ENCODE measurements around the gene SLX1A. TPM values are rescaled to one million over a fixed set of nuclear protein-coding genes. Genes with fewer than 3 reads are reported as not detected.

SLX1A gene
- total RNA-seq, 4 donors from 2014 or later = 56.1 to 283 (median 260) TPM

- peak; percentile 11 to 16 for TF ChIP-seq POLR2A (IDR thresholded peaks at IDR 0.05)
- TF ChIP-seq CTCF (IDR thresholded peaks at IDR 0.05) = no peak
- no peaks in the 10 kb centered on the region for H3K36me3 ChIP-seq
- peak overlapping the region; percentile 65 to 97 (median 67) for H3K4me3 ChIP-seq
- H3K4me1 ChIP-seq = peaks cover 0 to 34% (median 19%) of the 10 kb centered on the region in 4 donors
- DNase-seq = peak; percentile 57 to 94 (median 90)
- peak overlapping the region; percentile 80 to 97 (median 86) for H3K27ac ChIP-seq
- no peaks in the 10 kb centered on the region for H3K27me3 ChIP-seq
- no peaks in the 10 kb centered on the region for H3K9me3 ChIP-seq
Observed at GRCh38 chr16:30184096-30184890, 9.4 kb upstream of the SLX1A start.

- H3K4me1 ChIP-seq = peaks cover 0 to 34% (median 19%) of the 10 kb centered on the region in 4 donors
- peak overlapping the region; percentile 80 to 97 (median 86) for H3K27ac ChIP-seq
- peak overlapping the region; percentile 65 to 97 (median 67) for H3K4me3 ChIP-seq
- no peaks in the 10 kb centered on the region for H3K9me3 ChIP-seq
- DNase-seq = peak in 2 of 3 donors; percentile 48 to 63
- TF ChIP-seq CTCF (IDR thresholded peaks at IDR 0.05) = no peak
- no peak for TF ChIP-seq POLR2A (IDR thresholded peaks at IDR 0.05)
- no peaks in the 10 kb centered on the region for H3K27me3 ChIP-seq
- H3K36me3 ChIP-seq = no peaks in the 10 kb centered on the region
Observed at GRCh38 chr16:30184891-30185682, 8.6 kb upstream of the SLX1A start.

- no peak for TF ChIP-seq POLR2A (IDR thresholded peaks at IDR 0.05)
- no peak for TF ChIP-seq CTCF (IDR thresholded peaks at IDR 0.05)
- Histone ChIP-seq H3K27me3 (no peaks in the 10 kb centered on the region), H3K36me3 (no peaks in the 10 kb centered on the region), H3K9me3 (no peaks in the 10 kb centered on the region), H3K4me1 (peaks cover 0 to 34% (median 19%) of the 10 kb centered on the region in 4 donors), H3K27ac (peak overlapping the region; percentile 80 to 97 (median 86)), H3K4me3 (peak overlapping the region; percentile 65 to 97 (median 67))
- DNase-seq = peak; percentile 59 to 94 (median 90)
Observed at GRCh38 chr16:30185683-30186421, 7.8 kb upstream of the SLX1A start.

GRCh38 chr16:30186444-30186781 is 7.3 kb upstream of the SLX1A start:
- no peaks in the 10 kb centered on the region for H3K36me3 ChIP-seq
- no peaks in the 10 kb centered on the region for H3K27me3 ChIP-seq
- no peaks in the 10 kb centered on the region for H3K9me3 ChIP-seq
- TF ChIP-seq POLR2A (IDR thresholded peaks at IDR 0.05) (no peak), CTCF (IDR thresholded peaks at IDR 0.05) (no peak)
- no peak for DNase-seq
- peak overlapping the region; percentile 80 to 97 (median 86) for H3K27ac ChIP-seq
- H3K4me3 ChIP-seq = peak overlapping the region; percentile 65 to 97 (median 67)
- peaks cover 0 to 34% (median 19%) of the 10 kb centered on the region in 4 donors for H3K4me1 ChIP-seq
